Activated naive CD4-positive, alpha-beta T cell treated with anti-CD3 and anti-CD28 coated beads for 36 hours (primary cell): ENCODE measurements around the gene TYMS. TPM values are rescaled to one million over a fixed set of nuclear protein-coding genes. Genes with fewer than 3 reads are reported as not detected.

Experiments
- CTCF ChIA-PET: fragments of 350-600 bp; sonication (Branson Sonifier 250); formaldehyde crosslinking; loops from one replicate; lab custom pipeline; 2021; ENCODE audit warnings: antibody characterized with exemption; lab: Charles Lee
- DNase-seq: peaks from one replicate; pipeline ENCODE4 v3.0.0-alpha.2; 2020
- H3K27ac Mint-ChIP-seq: one replicate; pipeline ENCODE4 v1.8.0; 2021; ENCODE audit warnings: mild to moderate bottlenecking, mixed read lengths
- H3K27me3 Mint-ChIP-seq: one replicate; pipeline ENCODE4 v1.8.0; 2021; ENCODE audit warnings: low read depth, mixed read lengths
- H3K36me3 Mint-ChIP-seq: one replicate; pipeline ENCODE4 v1.8.0; 2021; ENCODE audit warnings: low read depth, mixed read lengths
- H3K4me1 Mint-ChIP-seq: one replicate; pipeline ENCODE4 v1.8.0; 2021; ENCODE audit warnings: low read depth, mixed read lengths
- H3K4me3 Mint-ChIP-seq: one replicate; pipeline ENCODE4 v1.8.0; 2021; ENCODE audit warnings: mild to moderate bottlenecking, moderate library complexity, mixed read lengths
- H3K9me3 Mint-ChIP-seq: one replicate; pipeline ENCODE4 v1.8.0; 2021; ENCODE audit warnings: mixed read lengths
- intact Hi-C: fragments of 100-400 bp; cut with micrococcal nuclease; formaldehyde crosslinking; loops from one replicate; pipeline ENCODE4 v1.15.1; 2023
- total RNA-seq, 2 experiments: library from RNA; stranded (reverse); gene quantifications; one replicate each; pipeline ENCODE4 v1.2.3, GENCODE V29; 2021

TYMS gene
- total RNA-seq, 2 experiments from 2014 or later = 315 to 325 TPM

DNA sequence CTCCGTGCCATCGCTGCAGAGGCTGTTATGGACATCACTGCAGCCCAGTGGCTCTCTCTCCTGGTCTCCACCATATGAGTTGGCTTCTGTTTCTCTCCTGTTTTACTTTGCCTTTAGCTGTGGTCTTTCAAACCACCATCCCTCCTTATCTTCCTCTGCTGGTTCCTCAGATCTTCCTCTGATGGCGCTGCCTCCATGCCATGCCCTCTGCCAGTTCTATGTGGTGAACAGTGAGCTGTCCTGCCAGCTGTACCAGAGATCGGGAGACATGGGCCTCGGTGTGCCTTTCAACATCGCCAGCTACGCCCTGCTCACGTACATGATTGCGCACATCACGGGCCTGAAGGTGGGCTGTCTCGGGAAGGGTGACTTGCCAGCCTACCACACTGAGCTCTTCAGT, 13.1 kb downstream of the TYMS start:
- DNase-seq = no peak
- Mint-ChIP-seq H3K36me3 (peaks cover 64% of the 10 kb centered on the region), H3K4me1 (peaks cover 2% of the 10 kb centered on the region), H3K4me3 (no peak overlapping the region), H3K27me3 (no peaks in the 10 kb centered on the region), H3K9me3 (peaks cover 10% of the 10 kb centered on the region), H3K27ac (no peak overlapping the region)
- intact Hi-C loops = no loop called here
- CTCF ChIA-PET = interaction anchor here (0.9 to 2.2 kb wide), 2 partner anchors 12 to 46 kb away, joined by 3 to 7 read pairs; no protein-coding TSS in a partner anchor

DNA sequence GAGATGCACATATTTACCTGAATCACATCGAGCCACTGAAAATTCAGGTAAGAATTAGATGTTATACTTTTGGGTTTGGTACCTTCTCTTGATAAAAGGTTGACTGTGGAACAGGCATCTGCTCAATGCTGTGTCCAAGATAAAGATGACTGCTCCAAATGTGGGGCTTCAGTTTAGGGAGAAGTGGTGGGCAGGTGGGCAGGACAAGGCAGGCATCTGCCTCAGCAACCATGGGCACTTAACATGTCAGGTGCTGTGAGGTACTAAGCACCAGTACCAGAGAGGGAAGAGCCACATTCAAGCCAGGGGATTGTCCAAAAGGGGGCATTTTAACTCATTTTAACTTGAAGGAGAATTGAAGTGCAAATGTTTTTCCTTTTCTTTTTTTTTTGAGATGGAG, 14.0 kb downstream of the TYMS start:
- intact Hi-C loops = no loop called here
- Mint-ChIP-seq H3K36me3 (peaks cover 64% of the 10 kb centered on the region), H3K4me1 (no peaks in the 10 kb centered on the region), H3K27me3 (no peaks in the 10 kb centered on the region), H3K27ac (no peak overlapping the region), H3K4me3 (no peak overlapping the region), H3K9me3 (peaks cover 6% of the 10 kb centered on the region)
- DNase-seq = no peak
- CTCF ChIA-PET = interaction anchor here (2.2 kb wide), 1 partner anchor 47 kb away, joined by 7 read pairs; no protein-coding TSS in a partner anchor

DNA sequence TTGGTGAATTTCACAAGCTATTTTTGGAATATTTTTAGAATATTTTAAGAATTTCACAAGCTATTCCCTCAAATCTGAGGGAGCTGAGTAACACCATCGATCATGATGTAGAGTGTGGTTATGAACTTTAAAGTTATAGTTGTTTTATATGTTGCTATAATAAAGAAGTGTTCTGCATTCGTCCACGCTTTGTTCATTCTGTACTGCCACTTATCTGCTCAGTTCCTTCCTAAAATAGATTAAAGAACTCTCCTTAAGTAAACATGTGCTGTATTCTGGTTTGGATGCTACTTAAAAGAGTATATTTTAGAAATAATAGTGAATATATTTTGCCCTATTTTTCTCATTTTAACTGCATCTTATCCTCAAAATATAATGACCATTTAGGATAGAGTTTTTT, 15.9 kb downstream of the TYMS start:
- H3K4me1 Mint-ChIP-seq = no peaks in the 10 kb centered on the region
- no peak overlapping the region for H3K4me3 Mint-ChIP-seq
- DNase-seq = no peak
- H3K9me3 Mint-ChIP-seq = peaks cover 3% of the 10 kb centered on the region
- H3K27ac Mint-ChIP-seq = no peak overlapping the region
- H3K27me3 Mint-ChIP-seq = no peaks in the 10 kb centered on the region
- intact Hi-C loops = no loop called here
- H3K36me3 Mint-ChIP-seq = peaks cover 65% of the 10 kb centered on the region
- CTCF ChIA-PET = interaction anchor here (0.6 kb wide), 2 partner anchors 56 to 127 kb away, joined by 3 to 5 read pairs; no protein-coding TSS in a partner anchor

DNA sequence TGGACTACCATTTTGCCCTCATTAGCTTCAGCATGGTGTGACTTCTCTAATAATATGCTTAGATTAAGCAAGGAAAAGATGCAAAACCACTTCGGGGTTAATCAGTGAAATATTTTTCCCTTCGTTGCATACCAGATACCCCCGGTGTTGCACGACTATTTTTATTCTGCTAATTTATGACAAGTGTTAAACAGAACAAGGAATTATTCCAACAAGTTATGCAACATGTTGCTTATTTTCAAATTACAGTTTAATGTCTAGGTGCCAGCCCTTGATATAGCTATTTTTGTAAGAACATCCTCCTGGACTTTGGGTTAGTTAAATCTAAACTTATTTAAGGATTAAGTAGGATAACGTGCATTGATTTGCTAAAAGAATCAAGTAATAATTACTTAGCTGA, 16.3 kb downstream of the TYMS start:
- no peak for DNase-seq
- no peak overlapping the region for H3K27ac Mint-ChIP-seq
- H3K4me3 Mint-ChIP-seq = no peak overlapping the region
- H3K9me3 Mint-ChIP-seq = no peaks in the 10 kb centered on the region
- peaks cover 61% of the 10 kb centered on the region for H3K36me3 Mint-ChIP-seq
- no peaks in the 10 kb centered on the region for H3K4me1 Mint-ChIP-seq
- H3K27me3 Mint-ChIP-seq = no peaks in the 10 kb centered on the region
- CTCF ChIA-PET = interaction anchor here (0.6 to 0.7 kb wide), 2 partner anchors 126 to 1145 kb away, joined by 3 to 5 read pairs; no protein-coding TSS in a partner anchor
- intact Hi-C loops = loop anchor here (2.0 kb wide), 1 partner anchor 15 kb away; no protein-coding TSS in a partner anchor

DNA sequence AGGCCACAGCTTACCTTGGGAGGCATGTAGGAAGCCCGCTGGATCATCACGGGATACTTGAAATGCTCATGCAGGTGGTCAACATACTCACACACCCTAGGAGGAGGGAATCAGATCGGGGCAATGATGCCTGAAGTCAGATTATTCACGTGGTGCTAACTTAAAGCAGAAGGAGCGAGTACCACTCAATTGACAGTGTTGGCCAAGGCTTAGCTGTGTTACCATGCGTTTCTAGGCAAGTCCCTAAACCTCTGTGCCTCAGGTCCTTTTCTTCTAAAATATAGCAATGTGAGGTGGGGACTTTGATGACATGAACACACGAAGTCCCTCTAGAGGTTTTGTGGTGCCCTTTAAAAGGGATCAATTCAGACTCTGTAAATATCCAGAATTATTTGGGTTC, 17.9 kb downstream of the TYMS start:
- H3K9me3 Mint-ChIP-seq = no peaks in the 10 kb centered on the region
- intact Hi-C loops = loop anchor here (2.0 kb wide), 1 partner anchor 17 kb away; no protein-coding TSS in a partner anchor
- CTCF ChIA-PET = interaction anchor here (1.1 kb wide), 1 partner anchor 19 kb away, joined by 3 read pairs; no protein-coding TSS in a partner anchor
- DNase-seq = no peak
- H3K27me3 Mint-ChIP-seq = no peaks in the 10 kb centered on the region
- no peak overlapping the region for H3K4me3 Mint-ChIP-seq
- peaks cover 59% of the 10 kb centered on the region for H3K36me3 Mint-ChIP-seq
- no peak overlapping the region for H3K27ac Mint-ChIP-seq
- peaks cover under 1% of the 10 kb centered on the region for H3K4me1 Mint-ChIP-seq

DNA sequence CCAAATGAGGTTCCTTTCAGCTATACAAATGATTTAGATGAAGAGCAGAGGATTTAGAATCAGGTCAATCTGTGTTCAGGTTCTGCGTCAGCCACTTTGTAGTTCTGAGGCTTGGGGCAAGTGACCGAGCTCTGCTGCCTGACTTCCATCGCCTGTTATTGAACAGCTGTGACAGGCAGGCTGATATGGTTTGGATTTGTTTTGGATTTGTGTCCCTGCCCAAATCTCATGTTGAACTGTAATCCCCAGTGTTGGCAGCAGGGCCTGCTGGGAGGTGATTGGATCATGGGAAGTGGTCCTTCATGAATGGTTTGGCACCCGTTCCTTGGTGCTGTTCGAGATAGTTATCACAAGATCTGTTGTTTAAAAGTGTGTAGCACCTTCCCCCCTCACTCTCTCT, 18.6 kb downstream of the TYMS start:
- Mint-ChIP-seq H3K4me3 (no peak overlapping the region), H3K27me3 (no peaks in the 10 kb centered on the region), H3K9me3 (no peaks in the 10 kb centered on the region), H3K4me1 (peaks cover 1% of the 10 kb centered on the region), H3K27ac (peak overlapping the region; percentile 66), H3K36me3 (peaks cover 55% of the 10 kb centered on the region)
- intact Hi-C loops = no loop called here
- DNase-seq = no peak
- CTCF ChIA-PET = interaction anchor here (1.1 kb wide), 1 partner anchor 19 kb away, joined by 3 read pairs; no protein-coding TSS in a partner anchor

DNA sequence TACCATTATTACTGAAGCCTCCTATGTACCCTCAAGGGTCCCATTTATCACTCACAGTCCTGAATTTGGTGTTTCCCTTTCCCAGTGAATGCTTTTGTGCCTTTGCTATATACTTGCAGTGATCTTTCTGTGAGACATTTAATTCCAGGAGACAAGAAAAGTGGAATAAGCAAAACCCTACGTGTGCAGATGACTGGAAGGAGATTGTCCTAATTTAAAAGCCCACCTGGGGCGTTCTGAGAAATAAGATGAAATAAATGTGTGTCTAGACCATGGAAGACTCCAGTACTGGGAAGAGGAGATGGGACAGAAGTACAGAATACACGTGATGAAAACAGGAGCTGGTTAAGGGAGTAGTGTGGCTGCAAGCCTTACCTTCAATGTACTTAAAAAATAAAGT, 19.3 kb downstream of the TYMS start:
- H3K27me3 Mint-ChIP-seq = no peaks in the 10 kb centered on the region
- H3K36me3 Mint-ChIP-seq = peaks cover 55% of the 10 kb centered on the region
- H3K27ac Mint-ChIP-seq = no peak overlapping the region
- H3K4me3 Mint-ChIP-seq = no peak overlapping the region
- CTCF ChIA-PET = no interaction called here
- no peaks in the 10 kb centered on the region for H3K9me3 Mint-ChIP-seq
- H3K4me1 Mint-ChIP-seq = peaks cover 4% of the 10 kb centered on the region
- intact Hi-C loops = no loop called here
- DNase-seq = no peak

DNA sequence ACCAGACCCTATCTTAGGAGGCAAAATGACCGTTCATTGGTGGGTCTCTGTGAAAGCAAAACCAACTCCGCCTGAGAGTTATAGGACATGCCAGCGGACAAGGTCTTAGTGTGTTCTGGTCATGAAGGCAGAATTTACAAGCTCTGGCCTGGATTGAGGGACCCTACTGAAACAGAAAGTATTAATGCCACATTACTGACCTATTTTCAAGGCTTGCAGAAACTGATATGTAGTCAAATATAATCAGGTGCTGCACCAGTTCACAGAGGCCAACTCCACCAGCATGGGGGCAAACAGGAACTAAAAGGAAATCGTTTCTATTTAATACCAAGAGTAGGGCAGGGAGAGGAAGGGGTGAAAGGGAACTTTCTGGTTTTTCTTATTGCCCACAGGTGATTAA, 19.7 kb downstream of the TYMS start:
- Mint-ChIP-seq H3K27me3 (no peaks in the 10 kb centered on the region), H3K36me3 (peaks cover 58% of the 10 kb centered on the region), H3K27ac (no peak overlapping the region), H3K9me3 (no peaks in the 10 kb centered on the region), H3K4me3 (no peak overlapping the region), H3K4me1 (peaks cover 7% of the 10 kb centered on the region)
- CTCF ChIA-PET = no interaction called here
- intact Hi-C loops = no loop called here
- DNase-seq = no peak

DNA sequence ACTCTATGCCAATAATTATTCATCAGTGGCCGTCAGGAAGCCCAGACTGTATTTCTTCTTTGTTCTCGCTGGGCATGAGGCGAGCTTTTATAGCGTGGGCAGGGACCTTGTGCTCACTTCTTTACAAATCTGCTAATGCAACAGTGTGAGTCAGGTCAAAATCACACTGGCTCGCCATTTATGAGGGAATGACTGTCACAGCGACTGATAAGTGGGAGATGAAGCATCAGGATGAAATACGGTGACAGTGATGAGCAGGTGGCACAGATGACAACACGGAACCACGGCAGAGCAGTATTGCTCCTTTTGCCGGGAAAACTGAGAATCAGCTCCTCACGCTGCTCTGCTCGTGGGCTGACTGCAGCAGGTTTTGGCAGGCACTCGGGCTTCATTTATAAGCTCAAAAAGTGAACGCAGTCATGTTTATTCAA, 20.5 kb downstream of the TYMS start:
- Mint-ChIP-seq H3K4me1 (peaks cover 13% of the 10 kb centered on the region), H3K27ac (no peak overlapping the region), H3K4me3 (no peak overlapping the region), H3K36me3 (peaks cover 57% of the 10 kb centered on the region), H3K9me3 (no peaks in the 10 kb centered on the region), H3K27me3 (no peaks in the 10 kb centered on the region)
- DNase-seq = no peak
- CTCF ChIA-PET = no interaction called here
- intact Hi-C loops = no loop called here

- intact Hi-C loops = no loop called here
- H3K4me1 Mint-ChIP-seq = peaks cover 17% of the 10 kb centered on the region
- CTCF ChIA-PET = no interaction called here
Measured at GRCh38 chr18:678482-679182, 21.2 kb downstream of the TYMS start.

GRCh38 chr18:679516-679915, 22.1 kb downstream of the TYMS start:
- H3K27ac Mint-ChIP-seq = no peak overlapping the region
- H3K4me1 Mint-ChIP-seq = peaks cover 17% of the 10 kb centered on the region
- H3K9me3 Mint-ChIP-seq = no peaks in the 10 kb centered on the region
- H3K4me3 Mint-ChIP-seq = no peak overlapping the region
- no peak for DNase-seq
- intact Hi-C loops = no loop called here
- CTCF ChIA-PET = no interaction called here
- peaks cover 67% of the 10 kb centered on the region for H3K36me3 Mint-ChIP-seq
- H3K27me3 Mint-ChIP-seq = no peaks in the 10 kb centered on the region

More at GRCh38 chr18:678482-679182, 21.2 kb downstream of the TYMS start:
- H3K36me3 Mint-ChIP-seq = peaks cover 63% of the 10 kb centered on the region
- no peak overlapping the region for H3K27ac Mint-ChIP-seq
- H3K9me3 Mint-ChIP-seq = no peaks in the 10 kb centered on the region
- DNase-seq = no peak
- H3K4me3 Mint-ChIP-seq = no peak overlapping the region
- no peaks in the 10 kb centered on the region for H3K27me3 Mint-ChIP-seq

DNA sequence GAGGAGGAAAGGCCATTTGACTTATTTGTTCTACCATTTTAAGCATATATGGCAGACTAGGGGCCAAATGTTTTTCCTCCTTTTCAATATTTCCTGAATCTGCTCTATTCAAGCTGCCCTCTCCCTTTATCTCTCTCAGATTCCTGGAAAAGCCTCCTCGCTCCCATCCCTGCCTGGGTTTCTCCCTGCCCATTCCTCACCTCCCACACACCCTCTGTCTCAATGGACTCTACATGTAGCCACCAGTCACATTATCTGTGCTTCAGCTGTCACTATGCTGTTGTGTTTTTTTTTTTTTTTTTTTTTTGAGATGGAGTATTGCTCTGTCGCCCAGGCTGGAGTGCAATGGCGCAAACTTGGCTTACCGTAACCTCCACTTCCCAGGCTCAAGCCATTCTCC, 22.9 kb downstream of the TYMS start:
- Mint-ChIP-seq H3K36me3 (peaks cover 70% of the 10 kb centered on the region), H3K27ac (no peak overlapping the region), H3K4me1 (peaks cover 17% of the 10 kb centered on the region), H3K4me3 (no peak overlapping the region), H3K9me3 (no peaks in the 10 kb centered on the region), H3K27me3 (no peaks in the 10 kb centered on the region)
- no peak for DNase-seq
- CTCF ChIA-PET = no interaction called here
- intact Hi-C loops = no loop called here

DNA sequence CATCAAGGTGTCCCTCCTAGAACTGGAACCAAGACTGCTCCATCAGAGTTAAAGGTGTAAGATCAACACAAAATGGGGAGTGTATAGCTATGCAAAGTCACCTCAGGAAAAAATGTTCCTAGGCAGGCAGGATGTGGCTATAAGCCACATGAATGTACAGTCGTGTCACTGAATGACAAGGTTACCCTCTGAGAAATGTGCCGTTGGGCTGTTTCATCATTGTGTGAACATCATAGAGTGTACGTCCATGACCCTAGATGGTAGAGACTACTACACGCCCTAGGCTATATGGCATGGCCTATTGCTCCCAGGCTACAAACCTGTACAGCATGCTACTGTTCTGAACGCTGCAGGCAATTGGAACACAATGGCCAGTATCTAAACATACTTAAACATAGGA, 24.5 kb downstream of the TYMS start:
- no peak overlapping the region for H3K4me3 Mint-ChIP-seq
- no peaks in the 10 kb centered on the region for H3K9me3 Mint-ChIP-seq
- DNase-seq = peak; percentile 77
- H3K27ac Mint-ChIP-seq = peak overlapping the region; percentile 73
- H3K36me3 Mint-ChIP-seq = peaks cover 70% of the 10 kb centered on the region
- intact Hi-C loops = loop anchor here (1.0 kb wide), 2 partner anchors 24 to 524 kb away; partner anchors contain the start of gene USP14
- H3K4me1 Mint-ChIP-seq = peaks cover 17% of the 10 kb centered on the region
- CTCF ChIA-PET = interaction anchor here (0.6 to 1.8 kb wide), 3 partner anchors 24 to 157 kb away, joined by 3 to 11 read pairs (median 10); partner anchors contain the start of gene ENOSF1
- H3K27me3 Mint-ChIP-seq = no peaks in the 10 kb centered on the region
